ENCODE results near the gene EZR.
"Not testable (repeated sequence)": the region's sequence is repeated elsewhere in the genome, so short reads cannot be mapped to it uniquely, and the experiment has no call there.

Gene EZR

GRCh38 chr6:158840465-158840864 is 21.3 kb upstream of the EZR start:
- DNase-seq = no peak

- DNase-seq = no peak
Measured at GRCh38 chr6:158839796-158840195, 20.6 kb upstream of the EZR start.

- DNase-seq = not testable (repeated sequence)
Measured at GRCh38 chr6:158838790-158839189, 19.6 kb upstream of the EZR start.

GRCh38 chr6:158837684-158838625 is 18.8 kb upstream of the EZR start:
- no peak for DNase-seq

- DNase-seq = no peak
Measured at GRCh38 chr6:158836625-158837311, 17.6 kb upstream of the EZR start.

- DNase-seq = no peak
Measured at GRCh38 chr6:158835616-158836221, 16.6 kb upstream of the EZR start.

GRCh38 chr6:158834675-158835385 is 15.7 kb upstream of the EZR start:
- DNase-seq = no peak

- DNase-seq = not testable (repeated sequence)
Measured at GRCh38 chr6:158832807-158833206, 13.6 kb upstream of the EZR start.

- no peak for DNase-seq
Measured at GRCh38 chr6:158832026-158832425, 12.9 kb upstream of the EZR start.

GRCh38 chr6:158831571-158831970 is 12.4 kb upstream of the EZR start:
- no peak for DNase-seq

GRCh38 chr6:158830736-158831135 is 11.6 kb upstream of the EZR start:
- DNase-seq = no peak

- no peak for DNase-seq
Measured at GRCh38 chr6:158828807-158829206, 9.6 kb upstream of the EZR start.

- no peak for DNase-seq
Measured at GRCh38 chr6:158826819-158827501, 7.8 kb upstream of the EZR start.

- no peak for DNase-seq
Measured at GRCh38 chr6:158825951-158826306, 6.8 kb upstream of the EZR start.

GRCh38 chr6:158825038-158825950 is 6.1 kb upstream of the EZR start:
- no peak for DNase-seq

GRCh38 chr6:158823616-158824015 is 4.4 kb upstream of the EZR start:
- not testable (repeated sequence) for DNase-seq

- no peak for DNase-seq
Measured at GRCh38 chr6:158819977-158820622, 932 bp upstream of the EZR start.

GRCh38 chr6:158818581-158819212 is 471 bp downstream of the EZR start:
- DNase-seq = no peak

- no peak for DNase-seq
Measured at GRCh38 chr6:158817728-158818580, 1.2 kb downstream of the EZR start.

All from NCI-H2107 (cell line).